ENCODE data around the gene KLHL13. TPM values are rescaled to one million over a fixed set of nuclear protein-coding genes. Genes with fewer than 3 reads are reported as not detected.
A peak's percentile ranks its signal among the peaks of the same experiment; 100 is the strongest.

KLHL13 gene
- polyA plus RNA-seq, 1 donor from 2014 or later: 15.7 TPM

DNA sequence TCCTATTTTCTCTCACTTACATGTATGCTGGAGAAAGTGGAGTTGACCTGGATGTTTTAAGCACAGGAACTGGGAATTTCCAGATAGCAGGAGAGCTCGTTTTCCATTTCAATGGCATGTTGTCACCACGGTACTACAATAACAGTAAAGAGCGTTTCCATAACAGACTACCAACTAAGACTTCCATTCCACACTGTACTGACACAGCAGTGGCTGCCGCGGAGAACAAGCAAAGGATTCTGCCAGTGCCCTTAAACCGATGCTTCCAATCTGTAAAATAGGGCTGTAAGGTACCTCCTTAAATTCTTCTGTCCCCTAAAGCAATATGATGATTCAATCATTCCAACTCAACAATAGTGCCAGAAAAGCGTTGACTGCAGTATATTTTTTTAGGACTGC, 143.9 kb downstream of the KLHL13 start:
- Histone ChIP-seq H3K79me2 (replicated peaks; ENCODE audit: insufficient read depth, low read length) (no peaks in the 10 kb centered on the region), H3K27me3 (ENCODE audit: insufficient read depth, low read depth, low read length) (no peaks in the 10 kb centered on the region), H3K4me2 (ENCODE audit: low read length) (peak overlapping the region; percentile 51), H2AFZ (ENCODE audit: low read depth, low read length) (no peak overlapping the region), H3K9me3 (ENCODE audit: low read length) (no peaks in the 10 kb centered on the region), H3K9ac (ENCODE audit: low read length) (peak overlapping the region; percentile 60), H3K4me3 (ENCODE audit: low read length) (peak overlapping the region; percentile 61), H4K20me1 (ENCODE audit: insufficient read depth) (no peaks in the 10 kb centered on the region), H3K27ac (ENCODE audit: low read length) (peak overlapping the region; percentile 65), H3K36me3 (ENCODE audit: insufficient read depth, low read length) (no peaks in the 10 kb centered on the region), H3F3A (ENCODE audit: insufficient read depth, low read length, poor library complexity, severe bottlenecking) (no peaks in the 10 kb centered on the region), H3K9me2 (ENCODE audit: insufficient read depth, low read length) (no peaks in the 10 kb centered on the region)
- TF ChIP-seq EZH2 (IDR thresholded peaks at IDR 0.05; ENCODE audit: borderline replicate concordance, insufficient read depth, low read length, poor library complexity, severe bottlenecking) (no peak), EP300 (conservative IDR thresholded peaks at IDR 0.05; ENCODE audit: poor library complexity, severe bottlenecking) (peak; percentile 10), RAD21 (conservative IDR thresholded peaks at IDR 0.05) (no peak), SMC3 (conservative IDR thresholded peaks at IDR 0.05; ENCODE audit: poor library complexity) (no peak), POLR2AphosphoS5 (IDR thresholded peaks at IDR 0.05) (peak; percentile 61), TAF1 (IDR thresholded peaks at IDR 0.05; ENCODE audit: low read depth) (no peak), MXI1 (conservative IDR thresholded peaks at IDR 0.05; ENCODE audit: poor library complexity, severe bottlenecking) (no peak)
- TF ChIP-seq, protein P1, sequence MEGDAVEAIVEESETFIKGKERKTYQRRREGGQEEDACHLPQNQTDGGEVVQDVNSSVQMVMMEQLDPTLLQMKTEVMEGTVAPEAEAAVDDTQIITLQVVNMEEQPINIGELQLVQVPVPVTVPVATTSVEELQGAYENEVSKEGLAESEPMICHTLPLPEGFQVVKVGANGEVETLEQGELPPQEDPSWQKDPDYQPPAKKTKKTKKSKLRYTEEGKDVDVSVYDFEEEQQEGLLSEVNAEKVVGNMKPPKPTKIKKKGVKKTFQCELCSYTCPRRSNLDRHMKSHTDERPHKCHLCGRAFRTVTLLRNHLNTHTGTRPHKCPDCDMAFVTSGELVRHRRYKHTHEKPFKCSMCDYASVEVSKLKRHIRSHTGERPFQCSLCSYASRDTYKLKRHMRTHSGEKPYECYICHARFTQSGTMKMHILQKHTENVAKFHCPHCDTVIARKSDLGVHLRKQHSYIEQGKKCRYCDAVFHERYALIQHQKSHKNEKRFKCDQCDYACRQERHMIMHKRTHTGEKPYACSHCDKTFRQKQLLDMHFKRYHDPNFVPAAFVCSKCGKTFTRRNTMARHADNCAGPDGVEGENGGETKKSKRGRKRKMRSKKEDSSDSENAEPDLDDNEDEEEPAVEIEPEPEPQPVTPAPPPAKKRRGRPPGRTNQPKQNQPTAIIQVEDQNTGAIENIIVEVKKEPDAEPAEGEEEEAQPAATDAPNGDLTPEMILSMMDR (IDR thresholded peaks at IDR 0.05; ENCODE audit: poor library complexity, severe bottlenecking): no peak
- TF ChIP-seq, protein P2, sequence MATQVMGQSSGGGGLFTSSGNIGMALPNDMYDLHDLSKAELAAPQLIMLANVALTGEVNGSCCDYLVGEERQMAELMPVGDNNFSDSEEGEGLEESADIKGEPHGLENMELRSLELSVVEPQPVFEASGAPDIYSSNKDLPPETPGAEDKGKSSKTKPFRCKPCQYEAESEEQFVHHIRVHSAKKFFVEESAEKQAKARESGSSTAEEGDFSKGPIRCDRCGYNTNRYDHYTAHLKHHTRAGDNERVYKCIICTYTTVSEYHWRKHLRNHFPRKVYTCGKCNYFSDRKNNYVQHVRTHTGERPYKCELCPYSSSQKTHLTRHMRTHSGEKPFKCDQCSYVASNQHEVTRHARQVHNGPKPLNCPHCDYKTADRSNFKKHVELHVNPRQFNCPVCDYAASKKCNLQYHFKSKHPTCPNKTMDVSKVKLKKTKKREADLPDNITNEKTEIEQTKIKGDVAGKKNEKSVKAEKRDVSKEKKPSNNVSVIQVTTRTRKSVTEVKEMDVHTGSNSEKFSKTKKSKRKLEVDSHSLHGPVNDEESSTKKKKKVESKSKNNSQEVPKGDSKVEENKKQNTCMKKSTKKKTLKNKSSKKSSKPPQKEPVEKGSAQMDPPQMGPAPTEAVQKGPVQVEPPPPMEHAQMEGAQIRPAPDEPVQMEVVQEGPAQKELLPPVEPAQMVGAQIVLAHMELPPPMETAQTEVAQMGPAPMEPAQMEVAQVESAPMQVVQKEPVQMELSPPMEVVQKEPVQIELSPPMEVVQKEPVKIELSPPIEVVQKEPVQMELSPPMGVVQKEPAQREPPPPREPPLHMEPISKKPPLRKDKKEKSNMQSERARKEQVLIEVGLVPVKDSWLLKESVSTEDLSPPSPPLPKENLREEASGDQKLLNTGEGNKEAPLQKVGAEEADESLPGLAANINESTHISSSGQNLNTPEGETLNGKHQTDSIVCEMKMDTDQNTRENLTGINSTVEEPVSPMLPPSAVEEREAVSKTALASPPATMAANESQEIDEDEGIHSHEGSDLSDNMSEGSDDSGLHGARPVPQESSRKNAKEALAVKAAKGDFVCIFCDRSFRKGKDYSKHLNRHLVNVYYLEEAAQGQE (IDR thresholded peaks at IDR 0.05; ENCODE audit: borderline replicate concordance): no peak

DNA sequence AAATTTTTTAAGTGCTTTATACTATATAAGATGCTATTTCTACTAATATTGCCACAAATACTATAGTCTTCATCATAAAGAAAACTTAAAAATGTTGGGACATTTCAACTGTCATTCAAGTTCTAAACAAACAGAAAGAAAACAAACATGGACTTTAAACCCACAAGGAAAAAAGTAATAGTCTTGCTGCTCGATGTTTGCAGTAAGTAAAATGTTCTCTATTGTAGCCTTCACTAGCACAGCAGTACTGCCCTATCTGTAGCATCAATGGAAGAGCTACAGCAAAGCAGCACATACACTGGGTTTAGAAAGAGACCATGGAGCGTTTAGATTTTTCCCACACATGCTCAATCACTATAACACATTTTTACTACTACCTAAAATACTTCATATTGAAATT, 146.8 kb downstream of the KLHL13 start:
- Histone ChIP-seq H3K36me3 (ENCODE audit: insufficient read depth, low read length) (no peaks in the 10 kb centered on the region), H3K27ac (ENCODE audit: low read length) (no peak overlapping the region), H3K79me2 (replicated peaks; ENCODE audit: insufficient read depth, low read length) (no peaks in the 10 kb centered on the region), H3K4me2 (ENCODE audit: low read length) (no peak overlapping the region), H3F3A (ENCODE audit: insufficient read depth, low read length, poor library complexity, severe bottlenecking) (no peaks in the 10 kb centered on the region), H2AFZ (ENCODE audit: low read depth, low read length) (no peak overlapping the region), H3K9ac (ENCODE audit: low read length) (no peak overlapping the region), H3K9me3 (ENCODE audit: low read length) (no peaks in the 10 kb centered on the region), H3K9me2 (ENCODE audit: insufficient read depth, low read length) (no peaks in the 10 kb centered on the region), H3K27me3 (ENCODE audit: insufficient read depth, low read depth, low read length) (no peaks in the 10 kb centered on the region), H3K4me3 (ENCODE audit: low read length) (no peak overlapping the region), H4K20me1 (ENCODE audit: insufficient read depth) (no peaks in the 10 kb centered on the region)
- TF ChIP-seq, protein P1 (IDR thresholded peaks at IDR 0.05; ENCODE audit: poor library complexity, severe bottlenecking): no peak
- no peak for TF ChIP-seq SMC3 (conservative IDR thresholded peaks at IDR 0.05; ENCODE audit: poor library complexity)
- TF ChIP-seq MXI1 (conservative IDR thresholded peaks at IDR 0.05; ENCODE audit: poor library complexity, severe bottlenecking): no peak
- TF ChIP-seq, protein P2 (IDR thresholded peaks at IDR 0.05; ENCODE audit: borderline replicate concordance): no peak
- TF ChIP-seq EZH2 (IDR thresholded peaks at IDR 0.05; ENCODE audit: borderline replicate concordance, insufficient read depth, low read length, poor library complexity, severe bottlenecking): no peak
- no peak for TF ChIP-seq POLR2AphosphoS5 (IDR thresholded peaks at IDR 0.05)
- TF ChIP-seq TAF1 (IDR thresholded peaks at IDR 0.05; ENCODE audit: low read depth): no peak
- TF ChIP-seq EP300 (conservative IDR thresholded peaks at IDR 0.05; ENCODE audit: poor library complexity, severe bottlenecking): no peak
- no peak for TF ChIP-seq RAD21 (conservative IDR thresholded peaks at IDR 0.05)
